Activated CD4-positive, alpha-beta memory T cell treated with anti-CD3 and anti-CD28 coated beads for 36 hours (primary cell): ENCODE measurements around the gene CTTNBP2NL. TPM values are rescaled to one million over a fixed set of nuclear protein-coding genes. Genes with fewer than 3 reads are reported as not detected.
"Not testable (repeated sequence)": the region's sequence is repeated elsewhere in the genome, so short reads cannot be mapped to it uniquely, and the experiment has no call there.

Experiments
- CTCF ChIA-PET: fragments of 350-600 bp; sonication (Branson Sonifier 250); formaldehyde crosslinking; loops from one replicate; lab custom pipeline; 2021; ENCODE audit warnings: antibody characterized with exemption, inconsistent platforms; lab: Charles Lee
- POLR2A ChIA-PET: fragments of 350-600 bp; sonication (Branson Sonifier 250); formaldehyde crosslinking; loops from one replicate; lab custom pipeline; 2021; ENCODE audit warnings: antibody characterized with exemption; lab: Charles Lee
- DNase-seq: peaks from one replicate; pipeline ENCODE4 v3.0.0-alpha.2; 2020
- H3K27ac Mint-ChIP-seq: one replicate; pipeline ENCODE4 v1.8.0; 2021; ENCODE audit warnings: mixed read lengths
- H3K27me3 Mint-ChIP-seq: one replicate; pipeline ENCODE4 v1.8.0; 2021; ENCODE audit warnings: mixed read lengths
- H3K36me3 Mint-ChIP-seq: one replicate; pipeline ENCODE4 v1.8.0; 2021; ENCODE audit warnings: mixed read lengths
- H3K4me1 Mint-ChIP-seq: one replicate; pipeline ENCODE4 v1.8.0; 2021; ENCODE audit warnings: low read depth, mixed read lengths
- H3K4me3 Mint-ChIP-seq: one replicate; pipeline ENCODE4 v1.8.0; 2021; ENCODE audit warnings: mild to moderate bottlenecking, mixed read lengths
- H3K9me3 Mint-ChIP-seq: one replicate; pipeline ENCODE4 v1.8.0; 2021; ENCODE audit warnings: mixed read lengths
- intact Hi-C: fragments of 100-400 bp; cut with micrococcal nuclease; formaldehyde crosslinking; loops from one replicate; pipeline ENCODE4 v1.15.1; 2023
- total RNA-seq, 2 experiments: library from RNA; stranded (reverse); gene quantifications; one replicate each; pipeline ENCODE4 v1.2.3, GENCODE V29; 2021

CTTNBP2NL gene
- total RNA-seq, 2 experiments from 2014 or later = 5.4 to 5.9 TPM

DNA sequence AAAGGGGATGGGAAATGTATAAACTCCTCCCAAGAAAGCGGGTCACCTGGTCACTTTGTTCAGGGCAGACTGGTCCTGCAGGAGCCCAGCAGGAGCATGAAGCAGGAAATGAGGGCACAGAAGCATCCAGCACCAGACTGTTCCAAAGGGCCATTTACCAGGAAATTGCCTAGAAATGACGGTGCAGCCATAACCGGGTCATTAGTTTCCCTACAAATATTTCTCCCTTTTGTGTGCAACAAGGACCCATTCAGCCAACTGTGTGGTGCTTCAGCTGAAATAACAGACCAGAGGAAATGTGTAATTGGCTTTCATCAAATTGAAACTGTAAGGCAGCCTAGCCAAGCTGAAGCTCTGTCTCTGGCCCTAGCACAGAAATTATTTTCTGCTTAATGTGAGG lies 7.6 kb upstream of the CTTNBP2NL start:
- Mint-ChIP-seq H3K27me3 (peaks cover 17% of the 10 kb centered on the region), H3K36me3 (no peaks in the 10 kb centered on the region), H3K4me3 (no peak overlapping the region), H3K27ac (no peak overlapping the region), H3K4me1 (peaks cover 16% of the 10 kb centered on the region), H3K9me3 (no peaks in the 10 kb centered on the region)
- POLR2A ChIA-PET = no interaction called here
- DNase-seq = no peak
- intact Hi-C loops = no loop called here
- CTCF ChIA-PET = interaction anchor here (1.7 to 7.6 kb wide), 4 partner anchors 18 to 329 kb away, joined by 9 to 203 read pairs (median 58); partner anchors contain the start of genes PPM1J and RHOC

- ChIA-PET POLR2A (interaction anchor here (2.9 kb wide), 1 partner anchor 77 kb away, joined by 9 read pairs; no protein-coding TSS in a partner anchor), CTCF (interaction anchor here (0.7 to 7.6 kb wide), 9 partner anchors 8 to 327 kb away, joined by 3 to 203 read pairs (median 9); partner anchors contain the start of genes PPM1J and RHOC)
- Mint-ChIP-seq H3K27me3 (peaks cover 17% of the 10 kb centered on the region), H3K9me3 (no peaks in the 10 kb centered on the region), H3K36me3 (no peaks in the 10 kb centered on the region), H3K27ac (no peak overlapping the region), H3K4me3 (no peak overlapping the region), H3K4me1 (peaks cover 25% of the 10 kb centered on the region)
- intact Hi-C loops = loop anchor here (1.0 kb wide), 2 partner anchors 225 to 318 kb away; partner anchors contain the start of gene RHOC
- peak; percentile 30 for DNase-seq
Measured at GRCh38 chr1:112389689-112390088, 6.3 kb upstream of the CTTNBP2NL start.

DNA sequence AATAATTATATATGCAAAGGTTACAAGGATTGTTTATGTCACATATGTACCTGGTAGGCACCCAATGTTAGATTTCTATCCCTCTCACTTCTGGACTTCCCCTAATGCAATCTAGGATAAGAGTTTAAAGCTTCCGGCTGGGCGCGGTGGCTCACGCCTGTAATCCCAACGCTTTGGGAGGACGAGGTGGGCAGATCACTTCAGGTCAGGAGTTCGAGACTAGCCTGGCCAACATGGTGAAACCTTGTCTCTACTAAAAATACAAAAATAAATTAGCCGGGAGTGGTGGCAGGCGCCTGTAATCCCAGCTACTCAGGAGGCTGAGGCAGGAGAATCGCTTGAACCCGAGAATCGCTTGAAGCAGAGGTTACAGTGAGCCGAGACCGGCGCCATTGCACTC lies 5.7 kb upstream of the CTTNBP2NL start:
- intact Hi-C loops = loop anchor here (1.0 kb wide), 2 partner anchors 224 to 317 kb away; partner anchors contain the start of gene RHOC
- not testable (repeated sequence) for DNase-seq, H3K9me3 Mint-ChIP-seq, H3K27ac Mint-ChIP-seq, H3K36me3 Mint-ChIP-seq, H3K4me3 Mint-ChIP-seq
- Mint-ChIP-seq H3K27me3 (peaks cover 19% of the 10 kb centered on the region), H3K4me1 (peaks cover 29% of the 10 kb centered on the region)
- ChIA-PET CTCF (interaction anchor here (0.7 to 7.6 kb wide), 23 partner anchors 8 to 354 kb away, joined by 3 to 203 read pairs (median 5); partner anchors contain the start of genes PPM1J and RHOC), POLR2A (interaction anchor here (2.9 kb wide), 1 partner anchor 76 kb away, joined by 9 read pairs; no protein-coding TSS in a partner anchor)

DNA sequence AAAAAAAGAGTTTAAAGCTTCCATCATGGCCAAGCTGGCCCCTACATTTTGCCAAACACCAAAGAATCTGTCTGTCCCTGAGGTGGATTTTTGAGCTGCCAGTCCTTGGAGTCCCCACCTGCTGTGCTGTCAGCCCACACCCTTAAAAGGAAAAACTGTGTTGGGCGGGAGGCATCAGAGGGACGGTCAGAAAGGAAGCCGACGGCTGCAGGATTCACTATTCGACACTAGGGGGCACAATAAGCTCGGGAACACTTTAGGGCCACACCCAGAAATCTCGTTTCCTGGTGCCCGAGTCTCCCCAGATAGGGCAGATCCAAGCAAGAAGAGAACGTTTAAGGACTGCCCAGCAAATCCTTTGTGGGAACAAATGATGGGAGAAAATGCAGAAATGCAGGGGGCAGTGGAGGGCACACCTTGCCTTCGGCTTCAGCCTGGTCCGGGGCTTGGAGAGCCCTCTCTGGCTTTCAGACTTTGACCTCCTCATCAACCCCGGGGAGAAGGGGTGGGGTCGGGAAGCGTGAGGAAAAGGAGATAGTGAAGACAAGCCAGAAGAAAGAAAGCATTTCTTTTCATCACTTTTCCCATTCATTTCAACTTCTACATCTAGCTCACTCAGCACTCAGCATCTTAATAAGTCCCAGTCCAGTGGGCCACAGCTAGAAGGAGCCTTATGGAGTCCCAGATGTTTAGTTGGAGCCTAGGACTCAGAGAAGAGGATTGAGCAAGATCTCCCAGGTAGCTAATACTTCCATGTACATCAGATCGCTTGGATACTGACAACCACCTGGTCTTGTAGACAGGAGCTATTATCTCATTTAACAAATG lies 5.0 kb upstream of the CTTNBP2NL start:
- no peaks in the 10 kb centered on the region for H3K9me3 Mint-ChIP-seq
- peak; percentile 89 for DNase-seq
- H3K27ac Mint-ChIP-seq = no peak overlapping the region
- POLR2A ChIA-PET = interaction anchor here (1.0 to 2.9 kb wide), 3 partner anchors 75 to 284 kb away, joined by 3 to 9 read pairs (median 4); partner anchors contain the start of genes MOV10 and WNT2B
- peak overlapping the region; percentile 55 for H3K4me3 Mint-ChIP-seq
- H3K27me3 Mint-ChIP-seq = peaks cover 19% of the 10 kb centered on the region
- peaks cover 34% of the 10 kb centered on the region for H3K4me1 Mint-ChIP-seq
- H3K36me3 Mint-ChIP-seq = no peaks in the 10 kb centered on the region
- intact Hi-C loops = loop anchor here (1.0 kb wide), 3 partner anchors 75 to 316 kb away; partner anchors contain the start of gene RHOC
- CTCF ChIA-PET = interaction anchor here (0.5 to 7.6 kb wide), 32 partner anchors 9 to 413 kb away, joined by 3 to 203 read pairs (median 4); partner anchors contain the start of genes PPM1J and RHOC

- intact Hi-C loops = loop anchor here (1.0 kb wide), 1 partner anchor 75 kb away; no protein-coding TSS in a partner anchor
- Mint-ChIP-seq H3K4me1 (peaks cover 34% of the 10 kb centered on the region), H3K36me3 (no peaks in the 10 kb centered on the region), H3K27ac (no peak overlapping the region), H3K4me3 (no peak overlapping the region), H3K9me3 (no peaks in the 10 kb centered on the region), H3K27me3 (peaks cover 19% of the 10 kb centered on the region)
- ChIA-PET POLR2A (interaction anchor here (1.0 to 2.9 kb wide), 3 partner anchors 75 to 283 kb away, joined by 3 to 9 read pairs (median 4); partner anchors contain the start of genes MOV10 and WNT2B), CTCF (interaction anchor here (0.7 to 7.6 kb wide), 23 partner anchors 10 to 412 kb away, joined by 3 to 203 read pairs (median 5); partner anchors contain the start of genes PPM1J and RHOC)
- no peak for DNase-seq
Measured at GRCh38 chr1:112391603-112391940, 4.4 kb upstream of the CTTNBP2NL start.

DNA sequence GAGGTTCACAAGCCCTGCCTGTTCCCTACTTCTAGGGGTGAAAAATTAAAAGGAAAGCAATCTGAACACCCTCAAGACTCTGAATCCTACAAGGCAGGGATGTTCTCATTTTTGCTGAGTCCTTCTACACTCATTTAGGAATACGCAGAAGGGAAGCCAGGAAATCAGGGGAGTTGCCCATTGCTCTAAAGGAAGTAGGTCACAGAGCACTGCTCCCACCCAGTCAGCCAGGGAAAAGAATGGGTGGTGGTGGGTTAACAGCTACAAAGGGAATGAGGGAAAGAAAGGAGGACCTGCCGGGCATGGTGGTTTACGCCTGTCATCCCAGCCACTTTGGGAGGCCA lies 2.4 kb upstream of the CTTNBP2NL start:
- intact Hi-C loops = no loop called here
- ChIA-PET POLR2A (interaction anchor here (1.0 to 2.4 kb wide), 3 partner anchors 17 to 311 kb away, joined by 3 to 7 read pairs (median 4); no protein-coding TSS in a partner anchor), CTCF (interaction anchor here (0.6 to 7.6 kb wide), 7 partner anchors 13 to 322 kb away, joined by 3 to 203 read pairs (median 4); partner anchors contain the start of genes PPM1J and RHOC)
- H3K4me3 Mint-ChIP-seq = no peak overlapping the region
- H3K36me3 Mint-ChIP-seq = no peaks in the 10 kb centered on the region
- peaks cover 17% of the 10 kb centered on the region for H3K27me3 Mint-ChIP-seq
- no peaks in the 10 kb centered on the region for H3K9me3 Mint-ChIP-seq
- DNase-seq = no peak
- peaks cover 43% of the 10 kb centered on the region for H3K4me1 Mint-ChIP-seq
- no peak overlapping the region for H3K27ac Mint-ChIP-seq

- ChIA-PET POLR2A (interaction anchor here (1.0 to 2.4 kb wide), 3 partner anchors 16 to 310 kb away, joined by 3 to 7 read pairs (median 4); no protein-coding TSS in a partner anchor), CTCF (interaction anchor here (0.7 to 7.6 kb wide), 4 partner anchors 29 to 314 kb away, joined by 3 to 203 read pairs (median 38); partner anchors contain the start of gene RHOC)
- intact Hi-C loops = loop anchor here (2.0 kb wide), 1 partner anchor 320 kb away; the partner anchor contains the start of gene PPM1J
- no peak overlapping the region for H3K4me3 Mint-ChIP-seq
- H3K4me1 Mint-ChIP-seq = peaks cover 44% of the 10 kb centered on the region
- H3K27me3 Mint-ChIP-seq = peaks cover 16% of the 10 kb centered on the region
- DNase-seq = no peak
- no peaks in the 10 kb centered on the region for H3K9me3 Mint-ChIP-seq
- H3K36me3 Mint-ChIP-seq = no peaks in the 10 kb centered on the region
- no peak overlapping the region for H3K27ac Mint-ChIP-seq
Measured at GRCh38 chr1:112394743-112395062, 1.3 kb upstream of the CTTNBP2NL start.

GRCh38 chr1:112395256-112395820 lies 676 bp upstream of the CTTNBP2NL start:
- Mint-ChIP-seq H3K9me3 (no peaks in the 10 kb centered on the region), H3K4me1 (peaks cover 38% of the 10 kb centered on the region), H3K36me3 (no peaks in the 10 kb centered on the region), H3K4me3 (peak overlapping the region; percentile 91), H3K27me3 (peaks cover 16% of the 10 kb centered on the region), H3K27ac (no peak overlapping the region)
- ChIA-PET POLR2A (interaction anchor here (1.6 to 2.4 kb wide), 2 partner anchors 223 to 310 kb away, joined by 4 to 7 read pairs; no protein-coding TSS in a partner anchor), CTCF (interaction anchor here (1.5 to 7.6 kb wide), 2 partner anchors 71 to 107 kb away, joined by 7 to 203 read pairs; no protein-coding TSS in a partner anchor)
- DNase-seq = no peak
- intact Hi-C loops = loop anchor here (2.0 kb wide), 1 partner anchor 319 kb away; the partner anchor contains the start of gene PPM1J

DNA sequence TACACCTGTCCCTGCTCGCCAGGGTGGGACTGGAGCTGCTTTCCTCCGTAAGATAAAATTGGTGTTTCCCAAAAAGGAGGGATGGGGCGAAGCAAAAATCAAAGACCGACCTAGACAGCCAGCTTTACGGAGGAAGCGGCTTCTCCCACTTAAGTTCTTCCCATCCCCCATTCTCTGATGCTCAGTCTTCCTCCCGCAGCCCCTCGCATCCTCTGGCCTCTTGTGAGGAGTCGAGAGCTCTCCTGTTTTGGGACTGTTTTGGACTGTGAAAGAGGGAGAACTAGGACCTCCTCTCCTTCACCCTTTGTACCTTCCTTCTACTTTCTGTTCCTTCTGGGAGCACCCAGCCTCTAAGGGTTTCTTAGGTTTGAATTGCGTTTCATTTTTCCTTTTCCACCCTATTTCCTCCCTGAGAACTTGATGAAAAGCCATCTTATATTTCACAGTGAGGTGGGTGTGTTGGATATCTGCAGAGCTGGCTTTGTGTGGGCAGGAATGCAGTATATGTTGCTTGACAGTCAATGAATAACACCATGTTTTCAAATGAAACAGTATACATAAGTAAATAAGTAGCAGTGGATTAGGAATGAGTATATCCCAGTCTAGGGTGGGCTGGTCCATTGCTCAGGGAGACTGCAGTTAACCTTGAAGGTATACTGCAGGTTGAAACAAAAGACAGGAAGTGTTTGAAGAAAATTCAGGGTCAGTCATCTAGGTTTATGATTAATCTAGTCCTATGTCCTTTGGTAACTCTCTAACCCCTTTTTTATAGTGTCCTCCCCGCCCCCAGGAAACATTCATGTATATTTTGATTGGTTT lies 848 bp downstream of the CTTNBP2NL start:
- Mint-ChIP-seq H3K27me3 (peaks cover 14% of the 10 kb centered on the region), H3K4me1 (peaks cover 32% of the 10 kb centered on the region), H3K36me3 (no peaks in the 10 kb centered on the region), H3K27ac (no peak overlapping the region), H3K4me3 (peak overlapping the region; percentile 91), H3K9me3 (no peaks in the 10 kb centered on the region)
- POLR2A ChIA-PET = no interaction called here
- intact Hi-C loops = loop anchor here (1.0 kb wide), 1 partner anchor 221 kb away; no protein-coding TSS in a partner anchor
- CTCF ChIA-PET = interaction anchor here (1.2 kb wide), 2 partner anchors 70 to 311 kb away, joined by 3 to 5 read pairs; no protein-coding TSS in a partner anchor
- DNase-seq = no peak

DNA sequence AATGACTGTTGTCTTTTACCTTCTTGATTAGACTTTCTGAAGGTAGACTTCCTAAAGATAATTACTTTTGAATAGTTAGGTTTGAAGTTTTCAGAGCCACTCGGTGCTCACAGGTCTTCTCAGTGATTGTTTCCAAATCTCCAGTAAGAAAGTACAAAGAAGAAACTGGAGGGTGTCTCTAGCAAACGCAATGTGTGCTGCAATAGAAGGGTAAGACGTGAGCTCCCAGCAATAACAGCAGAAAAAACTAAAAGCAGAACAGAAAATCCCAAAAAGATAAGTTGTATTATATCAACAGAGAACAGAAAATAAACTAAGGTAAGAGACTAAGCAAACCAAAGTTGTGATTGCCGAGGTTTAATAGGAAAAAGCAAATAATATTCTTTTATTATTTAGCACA lies 1.8 kb downstream of the CTTNBP2NL start:
- ChIA-PET POLR2A (no interaction called here), CTCF (interaction anchor here (1.2 kb wide), 1 partner anchor 69 kb away, joined by 5 read pairs; no protein-coding TSS in a partner anchor)
- Mint-ChIP-seq H3K27ac (no peak overlapping the region), H3K9me3 (no peaks in the 10 kb centered on the region), H3K4me3 (no peak overlapping the region), H3K4me1 (peaks cover 37% of the 10 kb centered on the region), H3K36me3 (no peaks in the 10 kb centered on the region), H3K27me3 (peaks cover 11% of the 10 kb centered on the region)
- DNase-seq = no peak
- intact Hi-C loops = no loop called here
